Natural killer cell treated with Interleukin-12 subunit alpha and Interleukin-12 subunit beta and Interleukin-15 and Interleukin-18, amount 100 ng/mL, for 72 hours (primary cell): Measurements from ENCODE around the gene HOXC4. TPM values are rescaled to one million over a fixed set of nuclear protein-coding genes. Genes with fewer than 3 reads are reported as not detected.

Source experiments
- ATAC-seq, 2 donors: fragments of 150-1000 bp; cut with Tn5 transposase in 1 of 2; sonication (Bioruptor Pico), chemical (Tn5 transposase) in 1 of 2; 2 replicates each; pipeline ENCODE4 v1.10.0; 2021
- DNase-seq: peaks from one replicate; pipeline ENCODE4 v3.0.0; 2022; ENCODE audit warnings: low spot score
- H3K27ac Mint-ChIP-seq, 2 donors: 1 replicate in 1 of 2; 2 replicates in 1 of 2; pipeline ENCODE4 v1.8.0; 2022; ENCODE audit warnings: mixed read lengths in 2 of 2, mild to moderate bottlenecking in 1 of 2, moderate library complexity in 1 of 2
- H3K27me3 Mint-ChIP-seq, 2 donors: 1 replicate in 1 of 2; 2 replicates in 1 of 2; pipeline ENCODE4 v1.8.0; 2022; ENCODE audit warnings: mixed read lengths in 2 of 2
- H3K36me3 Mint-ChIP-seq: one replicate; pipeline ENCODE4 v1.8.0; 2022; ENCODE audit warnings: mixed read lengths
- H3K4me1 Mint-ChIP-seq, 2 donors: 1 replicate in 1 of 2; 2 replicates in 1 of 2; pipeline ENCODE4 v1.8.0; 2022; ENCODE audit warnings: low read depth in 2 of 2, mixed read lengths in 2 of 2, mild to moderate bottlenecking in 1 of 2
- H3K4me3 Mint-ChIP-seq: one replicate; pipeline ENCODE4 v1.8.0; 2022; ENCODE audit warnings: mixed read lengths
- H3K9me3 Mint-ChIP-seq: 2 replicates; pipeline ENCODE4 v1.8.0; 2022; ENCODE audit warnings: mixed read lengths
- total RNA-seq, 2 donors: library from RNA; stranded (reverse); gene quantifications; one replicate each; pipeline ENCODE4 v1.2.3, GENCODE V29; 2022

HOXC4 gene
- total RNA-seq = 1 to 10 TPM; 1.3 to 2.3 TPM

DNA sequence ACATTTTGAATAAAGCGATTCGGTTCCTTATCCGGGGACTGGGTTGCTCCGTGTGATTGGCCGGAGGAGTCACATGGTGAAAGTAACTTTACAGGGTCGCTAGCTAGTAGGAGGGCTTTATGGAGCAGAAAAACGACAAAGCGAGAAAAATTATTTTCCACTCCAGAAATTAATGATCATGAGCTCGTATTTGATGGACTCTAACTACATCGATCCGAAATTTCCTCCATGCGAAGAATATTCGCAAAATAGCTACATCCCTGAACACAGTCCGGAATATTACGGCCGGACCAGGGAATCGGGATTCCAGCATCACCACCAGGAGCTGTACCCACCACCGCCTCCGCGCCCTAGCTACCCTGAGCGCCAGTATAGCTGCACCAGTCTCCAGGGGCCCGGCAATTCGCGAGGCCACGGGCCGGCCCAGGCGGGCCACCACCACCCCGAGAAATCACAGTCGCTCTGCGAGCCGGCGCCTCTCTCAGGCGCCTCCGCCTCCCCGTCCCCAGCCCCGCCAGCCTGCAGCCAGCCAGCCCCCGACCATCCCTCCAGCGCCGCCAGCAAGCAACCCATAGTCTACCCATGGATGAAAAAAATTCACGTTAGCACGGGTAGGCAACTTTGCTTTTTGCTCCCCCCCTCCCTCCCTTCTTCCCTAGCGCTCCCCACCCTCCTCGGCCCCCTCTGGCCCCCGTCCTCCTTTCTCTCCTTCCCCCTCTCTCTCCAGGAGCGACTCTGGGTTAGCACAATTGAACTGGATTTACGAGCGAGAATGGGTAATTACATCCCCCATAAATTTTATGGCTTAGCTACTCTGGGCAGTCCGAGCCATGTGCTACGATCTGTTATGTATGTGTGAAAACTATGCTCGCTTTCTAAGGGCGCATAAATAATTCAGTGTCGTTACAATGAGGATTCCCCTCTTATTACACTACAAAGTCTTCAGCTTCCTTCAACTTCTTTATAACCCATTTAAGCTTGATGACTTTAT lies at the start of gene HOXC4:
Gene HOXC4 (plus strand): TSS at position 85 of the 991 bp plus-strand sequence. CDS start 88 bp downstream, at position 173.
- peak within 1 kb of the TSS; percentile 81 for H3K4me3 Mint-ChIP-seq
- peaks cover 7% of the 10 kb centered on the region for H3K36me3 Mint-ChIP-seq
- H3K27me3 Mint-ChIP-seq = peaks cover 49 to 55% of the 10 kb centered on the region in 2 donors
- peak within 1 kb of the TSS; percentile 73 for H3K27ac Mint-ChIP-seq
- DNase-seq (no peak), ATAC-seq (peak; percentile 70 to 74)
- no peaks in the 10 kb centered on the region for H3K9me3 Mint-ChIP-seq
- H3K4me1 Mint-ChIP-seq = peaks cover 40 to 44% of the 10 kb centered on the region in 2 donors

DNA sequence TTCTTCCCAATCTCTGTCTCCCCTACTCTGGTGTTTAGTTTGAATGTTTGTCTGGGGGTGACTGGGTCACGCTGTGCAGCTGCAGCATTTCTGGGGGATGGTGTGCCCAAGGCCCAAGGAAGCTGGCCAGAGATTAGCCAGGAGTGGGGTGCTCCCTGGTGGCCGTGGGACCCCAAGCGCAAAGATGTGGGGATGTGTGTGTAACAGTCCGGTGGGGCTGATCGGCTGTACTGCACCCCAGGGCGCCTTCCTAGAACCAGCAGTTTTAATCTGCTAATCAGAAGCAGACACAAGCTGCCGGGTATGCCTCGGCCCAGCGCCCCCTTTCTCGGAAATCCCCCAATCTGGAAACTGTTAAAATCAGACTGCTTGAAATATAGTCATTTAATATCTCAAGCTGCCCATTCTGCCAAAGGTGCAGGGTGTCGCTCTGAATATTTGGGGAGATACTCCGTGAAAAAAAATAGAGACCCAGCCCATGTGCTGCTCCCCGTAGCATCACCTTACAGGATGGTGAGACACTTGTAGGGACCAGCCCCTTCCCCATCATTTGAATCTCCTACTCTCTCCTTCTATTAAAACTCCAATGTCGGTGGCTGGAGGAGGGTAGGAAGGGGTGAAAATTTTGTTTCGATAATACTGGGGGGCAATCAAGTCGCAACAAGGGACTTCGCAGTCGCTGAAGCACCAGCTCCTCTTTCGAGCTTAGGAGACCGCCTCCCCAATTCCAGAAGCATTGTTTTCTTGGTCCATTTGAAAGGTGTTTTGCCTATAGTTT lies 49.4 kb upstream of the HOXC4 start:
- H3K36me3 Mint-ChIP-seq = no peaks in the 10 kb centered on the region
- H3K27ac Mint-ChIP-seq = no peak overlapping the region
- no peaks in the 10 kb centered on the region for H3K9me3 Mint-ChIP-seq
- peaks cover 63 to 64% of the 10 kb centered on the region in 2 donors for H3K27me3 Mint-ChIP-seq
- DNase-seq = no peak
- H3K4me1 Mint-ChIP-seq = peaks cover 12 to 28% of the 10 kb centered on the region in 2 donors
- ATAC-seq = no peak
- H3K4me3 Mint-ChIP-seq = no peak overlapping the region

DNA sequence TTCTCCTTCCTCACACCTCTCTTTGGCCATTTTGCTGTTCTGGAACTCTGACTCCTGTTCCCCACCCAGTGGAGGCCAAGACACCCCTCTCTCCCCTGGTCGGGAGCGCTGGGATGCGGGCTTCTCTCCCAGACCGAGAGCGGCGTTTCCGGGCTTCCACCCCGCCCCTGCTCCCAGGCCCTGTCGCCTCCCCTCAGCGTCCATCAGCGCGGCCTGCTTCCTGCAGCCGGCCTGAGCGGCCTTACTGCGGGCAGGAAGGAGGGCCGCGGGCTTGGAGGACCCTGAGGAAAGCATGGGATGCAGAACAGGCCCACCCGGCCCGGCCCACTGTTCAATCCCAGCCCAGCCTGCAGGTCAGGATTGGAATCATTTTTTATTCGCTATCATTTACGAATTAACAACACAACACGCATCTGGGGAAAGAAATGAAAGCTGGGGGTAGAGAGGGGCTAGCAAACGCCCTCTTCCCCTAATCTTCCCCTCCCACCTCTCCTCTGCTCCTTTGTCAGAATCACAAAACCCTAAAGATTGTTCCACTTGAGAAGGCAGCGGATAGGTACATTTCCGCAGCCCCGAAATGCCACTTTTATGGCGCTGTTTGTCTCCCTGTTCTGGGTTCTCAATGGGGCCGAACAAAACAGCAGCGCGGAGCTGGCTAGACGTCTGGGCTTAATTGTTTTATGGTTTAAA lies 48.6 kb upstream of the HOXC4 start:
- no peak overlapping the region for H3K4me3 Mint-ChIP-seq
- ATAC-seq = no peak
- DNase-seq = no peak
- H3K36me3 Mint-ChIP-seq = no peaks in the 10 kb centered on the region
- peak overlapping the region in 1 of 2 donors; percentile 40 for H3K27ac Mint-ChIP-seq
- H3K9me3 Mint-ChIP-seq = no peaks in the 10 kb centered on the region
- peaks cover 60 to 72% of the 10 kb centered on the region in 2 donors for H3K27me3 Mint-ChIP-seq
- H3K4me1 Mint-ChIP-seq = peaks cover 12 to 25% of the 10 kb centered on the region in 2 donors

DNA sequence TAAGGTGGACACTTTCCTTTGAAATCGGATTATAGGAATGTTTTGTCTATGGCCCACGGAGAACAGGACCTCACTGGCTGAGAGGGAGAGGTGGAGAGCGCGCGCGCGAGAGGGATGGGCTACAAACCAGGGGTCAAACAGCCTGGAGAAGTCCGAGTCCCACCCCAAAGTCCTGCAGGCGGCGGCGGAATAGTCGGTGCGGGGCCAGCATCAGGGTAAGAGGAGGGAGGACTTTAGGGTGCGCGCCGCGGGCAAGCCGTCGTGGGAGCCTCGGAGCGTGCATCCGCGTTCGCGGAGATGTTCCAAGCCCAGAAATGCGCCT lies 48.1 kb upstream of the HOXC4 start:
- no peaks in the 10 kb centered on the region for H3K9me3 Mint-ChIP-seq
- H3K27me3 Mint-ChIP-seq = peaks cover 60 to 77% of the 10 kb centered on the region in 2 donors
- no peak for DNase-seq
- H3K4me1 Mint-ChIP-seq = peaks cover 12 to 22% of the 10 kb centered on the region in 2 donors
- ATAC-seq = no peak
- no peaks in the 10 kb centered on the region for H3K36me3 Mint-ChIP-seq
- H3K4me3 Mint-ChIP-seq = peak overlapping the region; percentile 78
- peak overlapping the region in 1 of 2 donors; percentile 40 for H3K27ac Mint-ChIP-seq

DNA sequence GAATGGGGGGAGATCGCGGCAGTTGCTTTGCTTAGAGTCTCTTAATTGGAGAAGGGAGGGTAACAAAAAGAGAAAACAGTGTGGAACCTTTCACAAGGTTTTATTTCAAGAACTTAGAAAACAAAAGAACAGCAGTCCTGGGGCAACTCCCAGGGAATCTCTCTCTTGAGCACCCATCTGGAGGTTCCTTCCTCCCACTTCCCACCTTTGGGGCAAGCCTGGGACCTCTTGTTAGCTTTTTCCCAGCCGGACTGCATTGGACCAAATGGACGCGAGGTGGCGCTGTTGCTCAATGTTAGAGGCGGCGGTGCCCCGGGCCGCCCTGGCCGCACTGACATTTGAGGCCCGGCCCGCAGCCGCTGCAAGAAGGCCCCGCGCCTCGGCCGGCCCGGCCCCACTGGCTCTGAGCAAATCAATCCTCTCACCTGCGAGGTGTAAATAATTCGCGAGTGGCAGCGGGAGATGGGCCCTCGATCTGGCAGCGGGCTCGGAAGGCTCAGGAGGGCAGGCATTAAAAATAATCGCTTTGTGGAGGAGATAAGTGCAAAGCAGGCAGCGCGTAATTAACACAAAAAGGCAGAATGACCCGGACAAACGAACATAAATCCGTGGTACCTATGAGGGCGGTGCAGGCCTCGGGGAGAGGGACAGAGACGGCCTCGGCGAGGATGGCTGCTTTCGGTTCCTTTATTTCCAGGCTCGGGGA lies 47.6 kb upstream of the HOXC4 start:
- Mint-ChIP-seq H3K27ac (peak overlapping the region in 1 of 2 donors; percentile 40), H3K4me3 (peak overlapping the region; percentile 78), H3K27me3 (peaks cover 60 to 82% of the 10 kb centered on the region in 2 donors), H3K4me1 (peaks cover 15 to 23% of the 10 kb centered on the region in 2 donors), H3K36me3 (no peaks in the 10 kb centered on the region), H3K9me3 (no peaks in the 10 kb centered on the region)
- peak; percentile 86 to 89 for ATAC-seq
- DNase-seq = peak; percentile 85

DNA sequence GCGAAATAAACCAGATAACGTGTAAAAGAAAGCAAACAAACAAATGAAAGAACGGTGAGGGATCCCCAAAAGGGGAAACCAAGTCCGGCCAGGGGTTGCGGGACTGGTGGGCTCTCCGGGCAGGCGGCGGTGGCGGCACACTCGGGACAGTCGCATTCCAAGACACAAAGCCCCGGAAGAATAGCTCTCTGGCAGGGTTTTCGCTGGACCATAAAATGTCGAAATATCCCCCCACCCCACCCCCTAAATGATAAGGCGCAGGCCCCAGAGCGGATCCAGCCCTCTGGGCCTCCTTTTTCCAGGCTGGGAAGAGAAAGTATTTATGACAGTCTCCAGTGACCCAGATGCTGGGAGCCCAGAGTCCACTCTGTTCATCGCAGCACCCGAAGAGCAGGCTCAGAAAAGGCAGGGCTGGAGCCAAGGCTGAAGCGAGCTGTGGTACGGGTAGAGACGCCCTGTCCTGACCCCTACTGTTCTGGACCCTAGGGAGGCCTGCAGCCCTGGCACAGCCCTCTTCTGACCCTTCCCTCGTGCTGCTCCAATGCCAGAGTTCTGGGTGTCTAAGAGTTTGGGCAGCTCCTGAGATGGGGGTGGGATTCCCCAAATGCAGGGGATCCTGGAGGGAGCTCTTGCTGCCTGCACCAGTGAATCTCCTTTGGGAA lies 46.9 kb upstream of the HOXC4 start:
- Mint-ChIP-seq H3K4me1 (peaks cover 21 to 25% of the 10 kb centered on the region in 2 donors), H3K4me3 (peak overlapping the region; percentile 78), H3K27ac (peak overlapping the region in 1 of 2 donors; percentile 40), H3K36me3 (no peaks in the 10 kb centered on the region), H3K9me3 (no peaks in the 10 kb centered on the region), H3K27me3 (peaks cover 61 to 84% of the 10 kb centered on the region in 2 donors)
- no peak for ATAC-seq
- no peak for DNase-seq

DNA sequence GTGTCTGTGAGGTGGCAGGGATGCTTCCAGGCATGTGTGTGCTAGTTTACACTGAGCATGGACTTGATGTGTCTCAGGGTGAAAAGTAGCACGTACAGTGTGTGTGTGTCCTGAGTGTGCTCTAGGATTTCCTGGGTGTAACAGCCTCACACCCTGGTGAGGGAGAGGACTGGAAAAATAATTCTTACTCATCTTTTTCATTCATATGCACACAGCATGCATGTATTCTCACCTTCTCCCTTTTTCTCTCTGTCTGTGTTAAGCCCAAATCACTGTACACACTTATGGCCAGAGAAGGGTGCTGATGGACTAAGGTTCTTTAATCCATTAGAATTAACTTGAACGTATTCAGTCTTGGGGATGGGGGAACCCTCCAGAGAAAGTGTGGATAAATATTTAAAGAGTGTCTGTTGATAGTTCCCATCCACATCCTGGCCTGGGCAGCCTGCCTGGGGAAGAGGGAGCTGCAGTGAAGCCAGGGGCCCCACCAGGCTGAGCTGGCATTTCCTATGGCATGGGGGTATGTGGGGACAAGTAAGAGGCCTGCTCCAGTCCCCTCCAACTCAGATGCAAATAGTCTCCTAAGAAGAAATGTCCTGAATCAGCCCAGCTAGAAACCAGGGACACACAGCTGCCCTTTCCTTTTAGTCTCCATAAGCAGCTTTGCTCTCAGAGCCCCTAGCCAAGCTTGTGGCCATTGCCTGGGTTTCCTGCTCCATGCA lies 45.9 kb upstream of the HOXC4 start:
- DNase-seq (no peak), ATAC-seq (no peak)
- Mint-ChIP-seq H3K36me3 (no peaks in the 10 kb centered on the region), H3K9me3 (no peaks in the 10 kb centered on the region), H3K4me3 (no peak overlapping the region), H3K27ac (no peak overlapping the region), H3K4me1 (peaks cover 22 to 23% of the 10 kb centered on the region in 2 donors), H3K27me3 (peaks cover 60 to 84% of the 10 kb centered on the region in 2 donors)

DNA sequence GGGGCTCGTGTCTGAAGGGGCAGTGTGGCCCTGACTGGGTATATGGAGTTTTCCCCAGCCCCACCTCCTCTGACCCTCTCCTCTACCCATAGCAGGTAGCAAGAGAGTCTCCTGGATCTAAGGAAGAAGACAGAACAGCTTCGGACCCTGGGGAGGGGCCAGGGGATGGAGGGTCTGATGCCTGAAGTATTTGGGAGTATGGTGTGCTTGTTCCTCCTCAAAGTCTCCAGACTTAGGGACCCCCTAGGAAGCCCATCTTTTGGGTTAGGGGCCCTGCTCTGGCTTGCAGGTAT lies 45.4 kb upstream of the HOXC4 start:
- Mint-ChIP-seq H3K27me3 (peaks cover 58 to 84% of the 10 kb centered on the region in 2 donors), H3K36me3 (no peaks in the 10 kb centered on the region), H3K4me3 (no peak overlapping the region), H3K9me3 (no peaks in the 10 kb centered on the region), H3K27ac (no peak overlapping the region), H3K4me1 (peaks cover 22 to 23% of the 10 kb centered on the region in 2 donors)
- DNase-seq (no peak), ATAC-seq (no peak)

DNA sequence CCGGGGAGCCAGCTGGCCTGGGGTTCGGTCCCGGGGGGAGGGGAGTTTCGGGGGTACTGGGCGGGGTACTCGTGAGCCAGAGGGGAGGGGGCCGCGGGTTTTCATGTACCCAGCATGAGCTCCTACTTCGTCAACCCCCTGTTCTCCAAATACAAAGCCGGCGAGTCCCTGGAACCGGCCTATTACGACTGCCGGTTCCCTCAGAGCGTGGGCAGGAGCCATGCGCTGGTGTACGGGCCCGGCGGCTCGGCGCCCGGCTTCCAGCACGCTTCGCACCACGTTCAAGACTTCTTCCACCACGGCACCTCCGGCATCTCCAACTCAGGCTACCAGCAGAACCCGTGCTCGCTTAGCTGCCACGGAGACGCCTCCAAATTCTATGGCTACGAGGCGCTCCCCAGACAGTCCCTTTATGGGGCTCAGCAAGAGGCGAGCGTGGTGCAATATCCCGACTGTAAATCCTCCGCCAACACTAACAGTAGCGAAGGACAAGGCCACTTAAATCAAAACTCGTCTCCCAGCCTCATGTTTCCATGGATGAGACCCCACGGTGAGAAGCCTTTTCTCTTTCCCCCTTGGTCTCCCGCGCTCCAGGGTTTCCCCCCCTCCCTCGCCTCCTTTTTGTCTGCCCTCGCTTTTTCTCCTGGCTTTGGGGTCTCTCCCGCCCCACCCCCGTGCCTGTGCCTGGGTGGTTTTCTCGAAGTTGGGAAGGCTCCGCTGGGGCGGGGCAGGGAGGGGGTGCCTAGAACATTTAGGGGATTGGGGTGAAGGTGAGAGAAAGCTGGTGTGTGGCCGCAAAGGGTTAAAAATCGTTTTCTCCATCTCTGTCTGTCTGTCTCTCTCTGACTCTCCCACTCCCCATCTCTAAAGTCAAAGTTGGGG lies 44.2 kb upstream of the HOXC4 start:
- Mint-ChIP-seq H3K27ac (no peak overlapping the region), H3K4me3 (peak overlapping the region; percentile 74), H3K4me1 (peaks cover 20 to 22% of the 10 kb centered on the region in 2 donors), H3K36me3 (no peaks in the 10 kb centered on the region), H3K27me3 (peaks cover 58 to 83% of the 10 kb centered on the region in 2 donors), H3K9me3 (no peaks in the 10 kb centered on the region)
- no peak for ATAC-seq
- no peak for DNase-seq

DNA sequence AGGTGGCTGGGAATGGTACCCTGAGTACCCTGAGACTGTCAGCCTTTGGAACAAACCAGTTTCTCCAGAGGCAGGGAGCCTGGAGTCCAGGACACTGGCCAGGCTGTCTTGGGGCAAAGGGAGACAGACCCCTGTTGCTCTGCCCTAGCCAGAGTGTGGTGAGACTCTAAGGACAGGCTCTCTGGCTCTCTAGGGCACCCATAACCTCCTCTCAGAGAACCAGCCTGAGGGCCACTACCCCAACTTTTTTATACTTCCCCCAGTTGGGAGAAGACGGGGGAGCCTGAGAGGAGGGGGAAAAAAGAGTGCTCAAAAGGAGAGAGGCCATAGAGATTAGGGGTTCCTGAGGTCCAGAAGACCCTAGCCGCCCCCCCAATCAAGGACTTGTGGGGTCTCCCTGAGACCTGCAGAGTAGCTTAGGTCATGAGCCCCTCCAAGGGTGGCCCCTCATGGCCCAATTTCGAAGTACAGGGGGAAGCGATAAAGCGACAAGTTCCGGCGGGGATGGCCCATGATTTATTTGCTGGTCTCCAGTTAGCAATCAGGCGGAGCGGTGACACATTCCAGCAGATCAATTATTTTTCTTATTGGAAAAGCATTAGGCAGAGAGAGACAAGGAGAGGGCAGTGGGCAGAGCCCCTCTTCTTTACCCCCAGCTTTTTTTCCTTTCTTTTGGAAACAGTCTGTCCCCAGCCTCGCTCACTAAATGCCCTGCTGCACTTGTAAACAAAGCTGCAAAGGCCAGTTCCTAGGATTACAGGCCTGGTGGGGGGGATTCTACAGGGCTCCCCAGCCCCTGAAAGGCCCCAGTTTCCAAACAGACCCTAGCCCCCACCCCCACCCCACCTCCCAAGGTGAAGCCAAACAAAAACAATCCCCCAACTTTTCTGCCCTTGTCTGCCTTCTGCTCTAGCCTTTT lies 43.3 kb upstream of the HOXC4 start:
- ATAC-seq (no peak), DNase-seq (no peak)
- Mint-ChIP-seq H3K36me3 (no peaks in the 10 kb centered on the region), H3K27ac (no peak overlapping the region), H3K9me3 (no peaks in the 10 kb centered on the region), H3K27me3 (peaks cover 64 to 82% of the 10 kb centered on the region in 2 donors), H3K4me3 (no peak overlapping the region), H3K4me1 (peaks cover 22 to 24% of the 10 kb centered on the region in 2 donors)
